MM.1S (cell line): ENCODE results near the gene GRWD1.

Source experiments
- DNase-seq: peaks from one replicate; pipeline ENCODE4 v3.0.0-alpha.2; 2015
- H2AFZ ChIP-seq: fragments of 300-600 bp; sonication (generic); 2 replicates; pipeline ENCODE4 v1.6.0; 2016; ENCODE audit warnings: antibody characterized with exemption, low read length
- H3F3A ChIP-seq: fragments of 300-600 bp; sonication (generic); 2 replicates; pipeline ENCODE4 v1.6.1; 2016; ENCODE audit warnings: mild to moderate bottlenecking, antibody characterized with exemption, low read length, moderate library complexity, mixed read lengths; ENCODE audit not compliant: insufficient read depth
- H3K27ac ChIP-seq: fragments of 300-600 bp; sonication (generic); 2 replicates; pipeline ENCODE4 v1.5.1; 2016; ENCODE audit warnings: mild to moderate bottlenecking, low read length
- H3K27me3 ChIP-seq: fragments of 300-600 bp; sonication (generic); replicated peaks from 2 replicates; pipeline ENCODE4 v1.6.0; 2016; ENCODE audit warnings: low read length; ENCODE audit not compliant: insufficient read depth
- H3K36me3 ChIP-seq: fragments of 300-600 bp; sonication (generic); replicated peaks from 2 replicates; pipeline ENCODE4 v1.6.1; 2016; ENCODE audit warnings: mild to moderate bottlenecking, low read length, mixed read lengths; ENCODE audit not compliant: insufficient read depth
- H3K4me1 ChIP-seq: fragments of 300-600 bp; sonication (generic); 2 replicates; pipeline ENCODE4 v1.6.1; 2016; ENCODE audit warnings: low read length, mixed read lengths
- H3K4me2 ChIP-seq: fragments of 300-600 bp; sonication (generic); 2 replicates; pipeline ENCODE4 v1.6.0; 2016; ENCODE audit warnings: low read depth, low read length
- H3K4me3 ChIP-seq: fragments of 300-600 bp; sonication (generic); 2 replicates; pipeline ENCODE4 v1.5.1; 2016; ENCODE audit warnings: low read length, mixed read lengths
- H3K79me2 ChIP-seq: fragments of 300-600 bp; sonication (generic); 2 replicates; pipeline ENCODE4 v1.6.1; 2016; ENCODE audit warnings: mixed run types, low read length, mixed read lengths
- H3K9ac ChIP-seq: fragments of 300-600 bp; sonication (generic); 2 replicates; pipeline ENCODE4 v1.6.1; 2016; ENCODE audit warnings: low read length, mixed read lengths
- H3K9me2 ChIP-seq: fragments of 300-600 bp; sonication (generic); replicated peaks from 2 replicates; pipeline ENCODE4 v1.6.1; 2016; ENCODE audit warnings: mild to moderate bottlenecking, low read length, mixed read lengths; ENCODE audit not compliant: insufficient read depth
- H3K9me3 ChIP-seq: fragments of 300-600 bp; sonication (generic); replicated peaks from 2 replicates; pipeline ENCODE4 v1.6.1; 2016; ENCODE audit warnings: mild to moderate bottlenecking, low read length, mixed read lengths; ENCODE audit not compliant: insufficient read depth
- H4K20me1 ChIP-seq: fragments of 300-600 bp; sonication (generic); 2 replicates; pipeline ENCODE4 v1.6.1; 2016; ENCODE audit warnings: mild to moderate bottlenecking, low read length, moderate library complexity, mixed read lengths; ENCODE audit not compliant: insufficient read depth
- EZH2 ChIP-seq: fragments of 300-600 bp; sonication (generic); optimal IDR thresholded peaks from 2 replicates; pipeline ENCODE3; 2017; ENCODE audit warnings: low read depth, mild to moderate bottlenecking, antibody characterized with exemption, low read length, mixed read lengths
- EZH2phosphoT487 ChIP-seq: fragments of 300-600 bp; sonication (generic); IDR thresholded peaks from 2 replicates; pipeline ENCODE4 v1.6.1; 2018; ENCODE audit warnings: antibody characterized with exemption, low read length
- TF ChIP-seq, protein P1 (sequence below): fragments of 300-600 bp; sonication (generic); IDR thresholded peaks from 2 replicates; pipeline ENCODE4 v1.5.1; 2016; ENCODE audit warnings: antibody characterized with exemption, low read length, mixed read lengths

The GRWD1 gene

DNA sequence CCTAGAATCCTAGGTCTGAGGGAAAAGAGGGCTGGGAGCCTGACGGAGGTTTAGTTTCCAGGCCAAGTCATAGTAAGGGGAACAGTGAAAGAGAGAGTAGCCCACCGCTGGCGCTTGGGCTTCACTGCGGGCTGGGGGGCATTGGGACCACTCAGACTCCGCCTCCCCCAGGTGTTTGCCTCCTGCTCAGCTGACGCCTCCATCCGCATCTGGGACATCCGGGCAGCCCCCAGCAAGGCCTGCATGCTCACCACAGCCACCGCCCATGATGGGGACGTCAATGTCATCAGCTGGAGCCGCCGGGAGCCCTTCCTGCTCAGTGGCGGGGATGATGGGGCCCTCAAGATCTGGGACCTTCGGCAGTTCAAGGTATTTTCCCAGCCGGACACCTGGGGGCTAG is 5.1 kb downstream of the GRWD1 start:
- DNase-seq, result no peak
- H3K27ac ChIP-seq, result no peak overlapping the region
- H2AFZ ChIP-seq, result no peak overlapping the region
- no peaks in the 10 kb centered on the region for H4K20me1 ChIP-seq
- H3F3A ChIP-seq, result peaks cover 6% of the 10 kb centered on the region; the same call in 1 of the 2 replicates
- no peak overlapping the region for H3K4me3 ChIP-seq
- H3K9ac ChIP-seq, result no peak overlapping the region
- H3K9me3 ChIP-seq, result no peaks in the 10 kb centered on the region
- peaks cover 12% of the 10 kb centered on the region for H3K4me1 ChIP-seq
- no peak for TF ChIP-seq EZH2
- no peak for TF ChIP-seq EZH2phosphoT487
- TF ChIP-seq, protein P1, sequence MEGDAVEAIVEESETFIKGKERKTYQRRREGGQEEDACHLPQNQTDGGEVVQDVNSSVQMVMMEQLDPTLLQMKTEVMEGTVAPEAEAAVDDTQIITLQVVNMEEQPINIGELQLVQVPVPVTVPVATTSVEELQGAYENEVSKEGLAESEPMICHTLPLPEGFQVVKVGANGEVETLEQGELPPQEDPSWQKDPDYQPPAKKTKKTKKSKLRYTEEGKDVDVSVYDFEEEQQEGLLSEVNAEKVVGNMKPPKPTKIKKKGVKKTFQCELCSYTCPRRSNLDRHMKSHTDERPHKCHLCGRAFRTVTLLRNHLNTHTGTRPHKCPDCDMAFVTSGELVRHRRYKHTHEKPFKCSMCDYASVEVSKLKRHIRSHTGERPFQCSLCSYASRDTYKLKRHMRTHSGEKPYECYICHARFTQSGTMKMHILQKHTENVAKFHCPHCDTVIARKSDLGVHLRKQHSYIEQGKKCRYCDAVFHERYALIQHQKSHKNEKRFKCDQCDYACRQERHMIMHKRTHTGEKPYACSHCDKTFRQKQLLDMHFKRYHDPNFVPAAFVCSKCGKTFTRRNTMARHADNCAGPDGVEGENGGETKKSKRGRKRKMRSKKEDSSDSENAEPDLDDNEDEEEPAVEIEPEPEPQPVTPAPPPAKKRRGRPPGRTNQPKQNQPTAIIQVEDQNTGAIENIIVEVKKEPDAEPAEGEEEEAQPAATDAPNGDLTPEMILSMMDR, result no peak
- H3K9me2 ChIP-seq, result no peaks in the 10 kb centered on the region
- 0 out of 2 replicates have a peak, but pooled peaks cover 8% of the 10 kb centered on the region for H3K36me3 ChIP-seq
- no peaks in the 10 kb centered on the region for H3K27me3 ChIP-seq
- no peak overlapping the region for H3K4me2 ChIP-seq
- H3K79me2 ChIP-seq, result peaks cover 69% of the 10 kb centered on the region

DNA sequence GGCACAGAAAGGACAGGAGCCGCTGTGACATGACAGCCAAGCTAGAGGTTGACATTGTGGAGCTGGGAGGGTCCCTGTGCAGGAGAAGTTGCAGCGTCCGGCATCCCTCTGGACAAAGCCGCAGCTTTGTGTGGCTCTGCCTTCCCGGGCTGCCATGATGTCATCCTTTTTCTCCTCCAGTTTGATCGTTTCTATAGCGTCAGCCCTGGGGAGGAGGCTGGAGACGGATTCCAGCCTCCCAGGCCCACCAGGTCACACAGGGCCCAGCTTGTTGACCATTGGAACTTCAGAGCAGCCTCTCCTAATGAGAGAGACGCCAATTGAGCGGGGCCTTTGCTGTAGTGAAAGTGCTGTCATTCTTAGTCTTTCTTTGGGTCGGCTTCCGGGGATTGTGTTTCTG is 5.8 kb downstream of the GRWD1 start:
- Histone ChIP-seq H3K4me2 (no peak overlapping the region), H3K9me3 (no peaks in the 10 kb centered on the region), H2AFZ (no peak overlapping the region), H3K4me3 (no peak overlapping the region), H3K36me3 (0 out of 2 replicates have a peak, but pooled peaks cover 8% of the 10 kb centered on the region), H3K9me2 (no peaks in the 10 kb centered on the region), H3K27me3 (no peaks in the 10 kb centered on the region), H3K79me2 (peaks cover 62% of the 10 kb centered on the region), H3K4me1 (peaks cover 8% of the 10 kb centered on the region), H3K9ac (no peak overlapping the region), H4K20me1 (no peaks in the 10 kb centered on the region), H3F3A (peaks cover 6% of the 10 kb centered on the region; the same call in 1 of the 2 replicates), H3K27ac (no peak overlapping the region)
- no peak for TF ChIP-seq EZH2
- TF ChIP-seq, protein P1, result no peak
- no peak for TF ChIP-seq EZH2phosphoT487
- no peak for DNase-seq

GRCh38 chr19:48452289-48453190 is 6.8 kb downstream of the GRWD1 start:
- Histone ChIP-seq H3K27ac (no peak overlapping the region), H3K4me3 (no peak overlapping the region), H3K36me3 (0 out of 2 replicates have a peak, but pooled peaks cover 9% of the 10 kb centered on the region), H3K27me3 (no peaks in the 10 kb centered on the region), H3F3A (peaks cover under 1% of the 10 kb centered on the region; the same call in 1 of the 2 replicates), H4K20me1 (no peaks in the 10 kb centered on the region), H3K9me3 (no peaks in the 10 kb centered on the region), H3K79me2 (peaks cover 53% of the 10 kb centered on the region), H2AFZ (no peak overlapping the region), H3K9me2 (no peaks in the 10 kb centered on the region), H3K4me1 (peaks cover 2% of the 10 kb centered on the region), H3K4me2 (no peak overlapping the region), H3K9ac (no peak overlapping the region)
- TF ChIP-seq EZH2 (no peak), EZH2phosphoT487 (no peak)
- TF ChIP-seq, protein P1, result no peak
- no peak for DNase-seq
